Activated CD8-positive, alpha-beta memory T cell treated with anti-CD3 and anti-CD28 coated beads, Interleukin-2, amount 50 U/mL, for 48 hours (primary cell): ENCODE measurements around the gene GRIA1.

Experiments
- DNase-seq: peaks from one replicate; pipeline ENCODE4 v3.0.0-alpha.2; 2020

Gene GRIA1

GRCh38 chr5:153552886-153553285 is 62.4 kb downstream of the GRIA1 start:
- DNase-seq = no peak

GRCh38 chr5:153555420-153556114 is 65.1 kb downstream of the GRIA1 start:
- no peak for DNase-seq

- no peak for DNase-seq
Observed at GRCh38 chr5:153558957-153559356, 68.5 kb downstream of the GRIA1 start.

- DNase-seq = no peak
Observed at GRCh38 chr5:153559926-153560325, 69.5 kb downstream of the GRIA1 start.

GRCh38 chr5:153562189-153562588 is 71.7 kb downstream of the GRIA1 start:
- no peak for DNase-seq

GRCh38 chr5:153565822-153566221 is 75.4 kb downstream of the GRIA1 start:
- no peak for DNase-seq

GRCh38 chr5:153569036-153569435 is 78.6 kb downstream of the GRIA1 start:
- no peak for DNase-seq

GRCh38 chr5:153571162-153571561 is 80.7 kb downstream of the GRIA1 start:
- no peak for DNase-seq

GRCh38 chr5:153572411-153573145 is 82.1 kb downstream of the GRIA1 start:
- DNase-seq = no peak

GRCh38 chr5:153573326-153574033 is 83.0 kb downstream of the GRIA1 start:
- no peak for DNase-seq

GRCh38 chr5:153584126-153584959 is 93.9 kb downstream of the GRIA1 start:
- DNase-seq = no peak

GRCh38 chr5:153584960-153585359 is 94.5 kb downstream of the GRIA1 start:
- no peak for DNase-seq

- DNase-seq = no peak
Observed at GRCh38 chr5:153585622-153586277, 95.3 kb downstream of the GRIA1 start.

GRCh38 chr5:153592081-153592480 is 101.6 kb downstream of the GRIA1 start:
- no peak for DNase-seq

- DNase-seq = no peak
Observed at GRCh38 chr5:153594785-153595184, 104.3 kb downstream of the GRIA1 start.

GRCh38 chr5:153598099-153598498 is 107.6 kb downstream of the GRIA1 start:
- no peak for DNase-seq

- no peak for DNase-seq
Observed at GRCh38 chr5:153601377-153601776, 110.9 kb downstream of the GRIA1 start.

- DNase-seq = no peak
Observed at GRCh38 chr5:153605386-153605785, 114.9 kb downstream of the GRIA1 start.

GRCh38 chr5:153610009-153610408 is 119.5 kb downstream of the GRIA1 start:
- DNase-seq = no peak

- no peak for DNase-seq
Observed at GRCh38 chr5:153610811-153611210, 120.3 kb downstream of the GRIA1 start.

GRCh38 chr5:153613144-153613543 is 122.7 kb downstream of the GRIA1 start:
- DNase-seq = no peak

- DNase-seq = no peak
Observed at GRCh38 chr5:153613672-153614071, 123.2 kb downstream of the GRIA1 start.
